B cell (primary cell): ENCODE measurements around the gene SPPL2A.

ENCODE experiments used
- CTCF ChIP-seq: fragments of 200-600 bp; IDR thresholded peaks from one replicate; pipeline ENCODE4 v1.8.0; 2022; ENCODE audit warnings: antibody characterized with exemption, mild to moderate bottlenecking
- EZH2 ChIP-seq: IDR thresholded peaks from 2 replicates; pipeline ENCODE4 v1.6.1; 2012; ENCODE audit warnings: borderline replicate concordance, low read depth, mild to moderate bottlenecking, moderate library complexity, low read length; ENCODE audit not compliant: insufficient read depth, poor library complexity, severe bottlenecking

GRCh38 chr15:50710585-50710984 lies 54.9 kb downstream of the SPPL2A start:
- TF ChIP-seq EZH2 (no peak), CTCF (no peak)
